Astrocyte (in vitro differentiated cells and primary cell): ENCODE data around the gene C10orf62. TPM values are rescaled to one million over a fixed set of nuclear protein-coding genes. Genes with fewer than 3 reads are reported as not detected.

Experiments
- DNase-seq: peaks from one replicate; pipeline ENCODE4 v3.0.0-alpha.2; 2010; ENCODE audit warnings: low read depth
- FAIRE-seq: peaks from 2 replicates; lab custom pipeline; 2011; peaks lifted over from hg19 to GRCh38; lab: Jason Lieb, UNC
- H2AFZ ChIP-seq: 2 replicates; pipeline ENCODE4 v1.6.0; 2012; ENCODE audit warnings: low read depth, low read length, inconsistent platforms
- H3K27ac ChIP-seq: 2 replicates; pipeline ENCODE4 v1.5.1; 2011; ENCODE audit warnings: low read depth, low read length, inconsistent platforms
- H3K27me3 ChIP-seq: 2 replicates; pipeline ENCODE4 v1.6.0; 2011; ENCODE audit warnings: low read length, inconsistent platforms; ENCODE audit not compliant: insufficient read depth
- H3K36me3 ChIP-seq: 2 replicates; pipeline ENCODE4 v1.5.1; 2011; ENCODE audit warnings: low read length, inconsistent platforms; ENCODE audit not compliant: insufficient read depth
- H3K4me1 ChIP-seq: 2 replicates; pipeline ENCODE4 v1.5.1; 2011; ENCODE audit warnings: low read length, inconsistent platforms; ENCODE audit not compliant: insufficient read depth
- H3K4me2 ChIP-seq: 2 replicates; pipeline ENCODE4 v1.6.0; 2012; ENCODE audit warnings: low read length, inconsistent platforms
- H3K4me3 ChIP-seq: 2 replicates; pipeline ENCODE4 v1.5.1; 2011; ENCODE audit warnings: low read depth, mild to moderate bottlenecking, low read length, inconsistent platforms; ENCODE audit not compliant: insufficient read depth
- H3K79me2 ChIP-seq: 2 replicates; pipeline ENCODE4 v1.6.0; 2012; ENCODE audit warnings: mild to moderate bottlenecking, low read length, inconsistent platforms; ENCODE audit not compliant: insufficient read depth
- H3K9ac ChIP-seq: 2 replicates; pipeline ENCODE4 v1.6.0; 2012; ENCODE audit warnings: mild to moderate bottlenecking, low read length, inconsistent platforms
- H3K9me3 ChIP-seq: 2 replicates; pipeline ENCODE4 v1.5.1; 2012; ENCODE audit warnings: low read depth, mild to moderate bottlenecking, low read length, inconsistent platforms; ENCODE audit not compliant: insufficient read depth
- H4K20me1 ChIP-seq: 2 replicates; pipeline ENCODE4 v1.6.0; 2012; ENCODE audit warnings: low read length, inconsistent platforms; ENCODE audit not compliant: insufficient read depth
- H3K27ac Mint-ChIP-seq: one replicate; pipeline ENCODE4 v1.8.0; 2021; ENCODE audit warnings: mild to moderate bottlenecking, mixed read lengths; ENCODE audit not compliant: unreplicated experiment
- H3K27me3 Mint-ChIP-seq: one replicate; pipeline ENCODE4 v1.8.0; 2021; ENCODE audit warnings: low read depth, mixed read lengths; ENCODE audit not compliant: unreplicated experiment
- H3K36me3 Mint-ChIP-seq: one replicate; pipeline ENCODE4 v1.8.0; 2021; ENCODE audit warnings: low read depth, mixed read lengths; ENCODE audit not compliant: unreplicated experiment
- H3K4me1 Mint-ChIP-seq: one replicate; pipeline ENCODE4 v1.8.0; 2021; ENCODE audit warnings: low read depth, mixed read lengths; ENCODE audit not compliant: unreplicated experiment
- H3K4me3 Mint-ChIP-seq: one replicate; pipeline ENCODE4 v1.8.0; 2021; ENCODE audit warnings: mild to moderate bottlenecking, moderate library complexity, mixed read lengths; ENCODE audit not compliant: unreplicated experiment
- H3K9me3 Mint-ChIP-seq: one replicate; pipeline ENCODE4 v1.8.0; 2021; ENCODE audit warnings: mild to moderate bottlenecking, mixed read lengths; ENCODE audit not compliant: unreplicated experiment
- EZH2 ChIP-seq: IDR thresholded peaks from 2 replicates; pipeline ENCODE4 v1.6.1; 2012; ENCODE audit warnings: mild to moderate bottlenecking, low read length, inconsistent platforms; ENCODE audit not compliant: insufficient read depth
- total RNA-seq: library from RNA; stranded (reverse); gene quantifications from 2 replicates; pipeline ENCODE4 v1.2.1, GENCODE V29; 2021
- TF ChIP-seq, protein P1 (sequence below): IDR thresholded peaks from 2 replicates; pipeline ENCODE4 v1.5.1; 2011; ENCODE audit warnings: low read depth, mild to moderate bottlenecking, inconsistent platforms, low read length, moderate library complexity; ENCODE audit not compliant: insufficient read depth

The C10orf62 gene
- total RNA-seq, 1 donor from 2014 or later: not detected

GRCh38 chr10:97598407-97599271 lies 9.1 kb downstream of the C10orf62 start:
- H3K27ac Mint-ChIP-seq: no peak overlapping the region
- peaks cover 3% of the 10 kb centered on the region for H3K27me3 Mint-ChIP-seq
- no peaks in the 10 kb centered on the region for H3K27me3 ChIP-seq
- peaks cover 25% of the 10 kb centered on the region for H3K4me1 ChIP-seq
- H3K36me3 ChIP-seq: no peaks in the 10 kb centered on the region
- peaks cover 19% of the 10 kb centered on the region for H3K4me1 Mint-ChIP-seq
- H3K9ac ChIP-seq: no peak overlapping the region
- no peak for TF ChIP-seq EZH2
- TF ChIP-seq, protein P1, sequence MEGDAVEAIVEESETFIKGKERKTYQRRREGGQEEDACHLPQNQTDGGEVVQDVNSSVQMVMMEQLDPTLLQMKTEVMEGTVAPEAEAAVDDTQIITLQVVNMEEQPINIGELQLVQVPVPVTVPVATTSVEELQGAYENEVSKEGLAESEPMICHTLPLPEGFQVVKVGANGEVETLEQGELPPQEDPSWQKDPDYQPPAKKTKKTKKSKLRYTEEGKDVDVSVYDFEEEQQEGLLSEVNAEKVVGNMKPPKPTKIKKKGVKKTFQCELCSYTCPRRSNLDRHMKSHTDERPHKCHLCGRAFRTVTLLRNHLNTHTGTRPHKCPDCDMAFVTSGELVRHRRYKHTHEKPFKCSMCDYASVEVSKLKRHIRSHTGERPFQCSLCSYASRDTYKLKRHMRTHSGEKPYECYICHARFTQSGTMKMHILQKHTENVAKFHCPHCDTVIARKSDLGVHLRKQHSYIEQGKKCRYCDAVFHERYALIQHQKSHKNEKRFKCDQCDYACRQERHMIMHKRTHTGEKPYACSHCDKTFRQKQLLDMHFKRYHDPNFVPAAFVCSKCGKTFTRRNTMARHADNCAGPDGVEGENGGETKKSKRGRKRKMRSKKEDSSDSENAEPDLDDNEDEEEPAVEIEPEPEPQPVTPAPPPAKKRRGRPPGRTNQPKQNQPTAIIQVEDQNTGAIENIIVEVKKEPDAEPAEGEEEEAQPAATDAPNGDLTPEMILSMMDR: no peak
- H3K36me3 Mint-ChIP-seq: no peaks in the 10 kb centered on the region
- H3K4me3 ChIP-seq: no peak overlapping the region
- FAIRE-seq: no peak
- H3K79me2 ChIP-seq: no peaks in the 10 kb centered on the region
- DNase-seq: no peak
- no peak overlapping the region for H3K4me3 Mint-ChIP-seq
- no peak overlapping the region for H3K27ac ChIP-seq
- H2AFZ ChIP-seq: no peak overlapping the region
- H3K9me3 ChIP-seq: no peaks in the 10 kb centered on the region
- no peak overlapping the region for H3K4me2 ChIP-seq
- H3K9me3 Mint-ChIP-seq: no peaks in the 10 kb centered on the region
- no peaks in the 10 kb centered on the region for H4K20me1 ChIP-seq

GRCh38 chr10:97599272-97599619 lies 9.7 kb downstream of the C10orf62 start:
- Histone ChIP-seq H3K4me2 (no peak overlapping the region), H3K4me3 (no peak overlapping the region), H3K4me1 (peaks cover 25% of the 10 kb centered on the region), H3K27me3 (no peaks in the 10 kb centered on the region), H3K27ac (no peak overlapping the region), H3K36me3 (no peaks in the 10 kb centered on the region), H3K9ac (no peak overlapping the region), H3K9me3 (no peaks in the 10 kb centered on the region), H2AFZ (no peak overlapping the region), H3K79me2 (no peaks in the 10 kb centered on the region), H4K20me1 (no peaks in the 10 kb centered on the region)
- peaks cover 19% of the 10 kb centered on the region for H3K4me1 Mint-ChIP-seq
- H3K27me3 Mint-ChIP-seq: peaks cover 3% of the 10 kb centered on the region
- no peak overlapping the region for H3K27ac Mint-ChIP-seq
- H3K9me3 Mint-ChIP-seq: no peaks in the 10 kb centered on the region
- H3K4me3 Mint-ChIP-seq: no peak overlapping the region
- H3K36me3 Mint-ChIP-seq: no peaks in the 10 kb centered on the region
- TF ChIP-seq, protein P1: no peak
- no peak for TF ChIP-seq EZH2
- FAIRE-seq (no peak), DNase-seq (no peak)

DNA sequence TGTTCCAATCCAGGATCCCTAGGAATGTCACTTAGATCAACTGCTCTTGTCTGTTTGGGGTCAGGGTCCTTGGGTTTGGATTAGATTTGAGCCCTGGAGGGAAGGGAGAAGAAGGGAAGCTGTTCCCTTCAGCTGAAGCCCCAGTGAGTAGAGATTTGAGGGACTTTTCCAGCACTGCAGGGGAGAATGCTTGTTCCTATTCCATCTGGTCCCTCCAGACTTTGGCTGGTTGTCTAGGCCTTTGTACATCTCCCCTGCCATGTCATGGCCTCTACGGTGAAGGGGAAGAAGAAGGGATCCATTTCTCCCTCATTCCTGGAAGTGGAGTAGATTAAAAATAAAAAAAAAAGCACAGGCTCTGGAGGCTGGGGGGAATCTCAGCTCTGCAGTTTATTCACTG lies 11.1 kb downstream of the C10orf62 start:
- Mint-ChIP-seq H3K36me3 (no peaks in the 10 kb centered on the region), H3K4me3 (no peak overlapping the region), H3K4me1 (peaks cover 18% of the 10 kb centered on the region), H3K27ac (no peak overlapping the region), H3K9me3 (no peaks in the 10 kb centered on the region), H3K27me3 (peaks cover 3% of the 10 kb centered on the region)
- no peak overlapping the region for H3K27ac ChIP-seq
- no peaks in the 10 kb centered on the region for H4K20me1 ChIP-seq
- TF ChIP-seq, protein P1: no peak
- TF ChIP-seq EZH2: no peak
- H3K9ac ChIP-seq: no peak overlapping the region
- FAIRE-seq (no peak), DNase-seq (no peak)
- no peaks in the 10 kb centered on the region for H3K9me3 ChIP-seq
- peaks cover 23% of the 10 kb centered on the region for H3K4me1 ChIP-seq
- H3K4me3 ChIP-seq: no peak overlapping the region
- H3K4me2 ChIP-seq: no peak overlapping the region
- no peaks in the 10 kb centered on the region for H3K27me3 ChIP-seq
- H3K79me2 ChIP-seq: no peaks in the 10 kb centered on the region
- no peaks in the 10 kb centered on the region for H3K36me3 ChIP-seq
- no peak overlapping the region for H2AFZ ChIP-seq
